GM10266 (cell line): ENCODE data around the gene IWS1.
"Not testable (repeated sequence)": the region's sequence is repeated elsewhere in the genome, so short reads cannot be mapped to it uniquely, and the experiment has no call there.

Experiments
- DNase-seq: peaks from one replicate; pipeline ENCODE4 v3.0.0; 2012; ENCODE audit errors: extremely low spot score
- CTCF ChIP-seq: IDR thresholded peaks from 2 replicates; pipeline ENCODE4 v1.5.1; 2012; ENCODE audit warnings: mild to moderate bottlenecking, low read depth; ENCODE audit not compliant: control insufficient read depth, insufficient read depth; ENCODE audit errors: missing control alignments

Gene IWS1

GRCh38 chr2:127462461-127462860 is 63.8 kb downstream of the IWS1 start:
- TF ChIP-seq CTCF = no peak

GRCh38 chr2:127456960-127457359 is 69.3 kb downstream of the IWS1 start:
- no peak for TF ChIP-seq CTCF
- DNase-seq = no peak

More at GRCh38 chr2:127462461-127462860, 63.8 kb downstream of the IWS1 start:
- no peak for DNase-seq

- TF ChIP-seq CTCF = no peak
- DNase-seq = no peak
These were observed 70.5 kb downstream of the IWS1 start for GRCh38 chr2:127455566-127456493.

- DNase-seq = no peak
- TF ChIP-seq CTCF = no peak
These were observed 71.4 kb downstream of the IWS1 start for GRCh38 chr2:127454595-127455565.

- no peak for DNase-seq
- TF ChIP-seq CTCF = no peak
These were observed 72.7 kb downstream of the IWS1 start for GRCh38 chr2:127453392-127454171.

- no peak for TF ChIP-seq CTCF
- DNase-seq = no peak
These were observed 73.3 kb downstream of the IWS1 start for GRCh38 chr2:127453013-127453391.

- not testable (repeated sequence) for DNase-seq
These were observed 73.9 kb downstream of the IWS1 start for GRCh38 chr2:127452423-127452822.
